Islet of Langerhans (tissue), 1 donor: ENCODE results near the gene STK10.
"Not testable (repeated sequence)": the region's sequence is repeated elsewhere in the genome, so short reads cannot be mapped to it uniquely, and the experiment has no call there.

Experiments used
- FAIRE-seq: peaks from one replicate; lab custom pipeline; 2011; peaks lifted over from hg19 to GRCh38; lab: Jason Lieb, UNC

Gene STK10

DNA sequence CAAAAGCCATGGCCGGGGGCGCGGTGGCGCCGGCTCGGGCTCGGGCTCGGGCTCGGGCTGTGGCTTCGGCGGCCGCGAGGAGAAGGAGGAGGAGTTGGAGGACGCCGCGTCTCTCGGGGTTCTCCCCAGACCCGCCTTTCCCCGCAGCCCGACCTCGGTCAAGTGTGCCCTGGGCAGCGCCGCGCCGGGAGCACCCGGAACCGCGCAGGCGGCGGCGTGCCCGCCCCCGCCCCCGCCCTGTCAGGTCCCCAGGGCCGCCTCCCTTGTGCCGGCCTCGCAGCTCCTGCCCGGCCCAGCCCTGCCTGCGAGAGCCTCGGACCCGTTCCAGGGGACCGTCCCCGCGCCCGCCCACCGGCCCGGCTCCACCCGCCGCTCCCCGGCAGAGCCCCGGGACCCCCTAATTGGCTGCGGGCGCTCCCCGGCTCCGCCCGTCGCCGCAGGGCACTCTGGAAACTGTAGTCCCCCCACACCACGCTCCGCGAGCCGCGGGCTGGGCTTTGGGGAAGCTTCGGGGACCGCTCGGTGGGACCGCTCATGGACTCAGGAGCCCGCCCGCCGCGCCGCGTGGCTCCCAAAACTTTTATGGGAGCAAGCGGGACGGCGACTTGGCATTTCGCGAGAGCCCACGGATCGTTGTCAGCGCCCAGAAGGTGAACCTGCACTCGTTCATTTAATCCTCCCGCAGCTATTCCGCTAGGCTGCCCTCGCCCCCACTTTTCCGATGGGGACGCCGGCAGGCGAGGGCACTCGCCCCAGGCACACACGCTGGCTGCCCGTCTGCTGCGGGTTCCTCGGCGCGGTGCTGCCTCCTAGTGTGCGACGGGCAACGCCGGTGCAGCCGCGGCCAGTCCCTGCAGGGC, at the start of gene STK10:
STK10 (minus strand) TSS at position 192 of the 860 bp plus-strand sequence; CDS start at position 10, 182 bp downstream.
- no peak for FAIRE-seq

DNA sequence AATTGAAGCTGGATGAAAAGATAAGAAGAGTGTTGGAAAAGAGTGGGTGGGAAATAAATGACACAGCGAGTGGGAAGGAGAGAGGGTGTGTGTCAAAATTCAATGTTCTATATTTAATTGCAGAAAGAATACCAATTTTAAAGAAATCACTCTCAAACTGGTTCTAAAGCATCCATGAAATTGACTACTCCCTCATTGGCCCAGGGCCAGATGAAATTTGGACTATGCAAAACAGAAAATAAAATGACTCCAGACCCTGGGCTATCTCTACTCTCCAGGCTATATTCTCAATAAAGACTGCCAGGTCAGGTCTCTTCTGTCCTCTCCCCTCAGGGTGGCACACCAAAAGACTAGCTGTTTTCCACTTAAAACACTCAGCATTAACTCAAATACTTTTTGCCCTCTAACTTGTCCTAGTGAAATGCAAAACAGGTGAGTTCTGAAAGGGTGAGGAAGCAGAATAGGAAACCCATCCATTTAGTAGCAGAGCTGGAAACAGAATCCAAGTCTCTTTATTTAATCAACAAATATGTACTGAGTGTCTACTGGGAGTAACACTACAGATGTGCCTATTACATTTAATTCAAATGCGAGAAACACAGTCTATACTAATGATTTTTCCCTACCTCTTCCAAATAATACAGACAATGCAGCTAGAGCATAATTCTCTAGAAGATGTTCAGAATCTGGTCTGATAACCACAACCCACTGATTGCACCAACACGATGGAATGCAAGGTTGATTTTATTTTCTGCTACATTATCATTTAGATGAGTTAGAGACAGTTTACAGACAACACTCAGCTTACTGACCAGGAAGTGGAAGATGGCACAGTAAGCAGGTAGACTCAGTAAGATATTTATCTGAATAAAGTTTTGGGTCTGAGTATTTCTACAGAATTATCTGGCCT, 48.1 kb upstream of the STK10 start:
- FAIRE-seq, result no peak

DNA sequence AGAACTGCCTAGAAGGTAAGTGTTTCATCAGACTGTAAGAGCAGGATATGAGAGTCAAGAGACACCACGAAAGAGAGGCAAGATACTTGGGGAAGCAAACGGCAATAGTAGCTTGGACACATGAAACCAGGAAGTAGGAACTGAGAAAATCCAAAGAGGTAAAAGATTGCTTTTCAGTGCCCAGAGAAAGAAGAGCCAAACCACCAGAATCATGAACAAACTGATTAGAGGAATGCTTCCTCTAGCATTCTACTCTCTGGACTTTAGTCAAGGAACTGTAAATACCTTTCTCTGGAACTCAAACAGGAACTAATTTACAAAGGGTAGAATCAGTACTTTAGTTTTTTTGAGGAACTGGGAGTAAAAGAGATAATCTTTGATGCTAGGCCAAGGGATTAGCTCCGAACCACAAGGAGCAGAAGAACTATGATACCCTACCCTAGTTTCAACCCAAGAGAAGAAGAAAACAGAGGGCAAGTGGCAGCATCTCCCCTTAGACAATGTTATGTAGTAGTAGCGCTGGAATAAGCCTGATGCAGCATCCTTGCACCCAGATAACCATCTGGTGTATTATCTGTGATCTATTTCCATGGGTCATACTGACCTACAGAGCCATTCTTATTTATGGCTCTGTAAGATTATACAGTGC, 47.2 kb upstream of the STK10 start:
- no peak for FAIRE-seq

DNA sequence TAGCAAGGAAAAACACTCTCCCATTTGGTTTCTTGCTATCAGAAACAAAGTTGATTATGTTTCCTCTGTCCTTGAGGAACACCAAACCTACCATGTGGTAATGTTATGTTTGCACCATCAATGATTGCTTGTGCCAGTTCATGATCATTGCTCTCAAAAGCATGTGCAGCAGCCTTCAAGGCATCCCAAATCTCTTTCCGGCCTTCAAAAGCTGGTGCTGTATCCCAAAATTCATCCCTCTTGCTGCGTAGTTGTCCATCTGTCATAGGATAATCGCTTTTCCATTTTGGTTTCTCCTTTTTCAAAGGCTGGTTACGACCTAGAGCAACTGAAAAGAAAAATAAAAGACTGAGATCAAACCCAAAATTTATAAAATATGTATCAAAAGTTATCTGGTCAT, 46.0 kb upstream of the STK10 start:
- no peak for FAIRE-seq

GRCh38 chr5:172229904-172230303, 41.9 kb upstream of the STK10 start:
- FAIRE-seq, result no peak

GRCh38 chr5:172224996-172225395, 37.0 kb upstream of the STK10 start:
- FAIRE-seq, result no peak

- no peak for FAIRE-seq
Observed at GRCh38 chr5:172223901-172224873, 36.2 kb upstream of the STK10 start.

- no peak for FAIRE-seq
Observed at GRCh38 chr5:172219296-172219695, 31.3 kb upstream of the STK10 start.

GRCh38 chr5:172216345-172216744, 28.3 kb upstream of the STK10 start:
- FAIRE-seq, result no peak

GRCh38 chr5:172213126-172213525, 25.1 kb upstream of the STK10 start:
- no peak for FAIRE-seq

- FAIRE-seq, result no peak
Observed at GRCh38 chr5:172211676-172212075, 23.7 kb upstream of the STK10 start.

DNA sequence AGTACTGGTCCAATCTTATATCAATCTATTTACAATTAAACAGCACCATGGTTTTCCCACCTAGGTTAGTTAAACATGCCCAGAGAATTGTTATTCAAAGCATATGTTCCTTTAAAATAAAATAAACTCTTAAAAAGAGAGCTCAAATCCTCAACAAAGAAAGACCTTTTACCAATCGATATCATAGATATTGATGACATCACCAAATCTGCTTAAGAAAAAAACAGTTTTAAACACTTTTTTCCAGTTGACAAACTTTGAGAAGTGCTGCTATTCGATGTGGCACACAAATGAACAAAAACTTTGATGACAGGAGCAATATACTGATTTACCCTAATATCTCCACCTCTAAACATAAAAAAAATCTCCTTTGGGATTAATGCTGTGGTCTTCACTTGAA, 21.7 kb upstream of the STK10 start:
- FAIRE-seq, result no peak

DNA sequence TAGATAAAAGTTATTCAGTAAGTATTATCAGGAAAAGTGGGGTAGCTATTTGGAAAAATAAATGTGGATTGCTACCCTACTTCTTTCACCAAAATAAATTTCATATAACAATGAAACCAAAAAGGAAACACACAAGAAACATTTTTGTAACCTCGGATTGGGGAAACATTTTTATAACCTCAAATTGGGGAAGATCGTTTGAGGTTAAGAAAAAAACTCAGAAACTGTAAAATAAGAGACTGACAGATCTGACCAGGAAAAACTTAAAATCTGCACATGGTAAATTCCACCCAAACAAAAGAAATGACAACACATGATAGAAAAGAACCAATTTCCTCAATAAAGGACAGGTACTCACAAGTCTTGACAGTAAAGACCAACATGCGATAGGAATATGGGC, 19.5 kb upstream of the STK10 start:
- FAIRE-seq, result no peak

DNA sequence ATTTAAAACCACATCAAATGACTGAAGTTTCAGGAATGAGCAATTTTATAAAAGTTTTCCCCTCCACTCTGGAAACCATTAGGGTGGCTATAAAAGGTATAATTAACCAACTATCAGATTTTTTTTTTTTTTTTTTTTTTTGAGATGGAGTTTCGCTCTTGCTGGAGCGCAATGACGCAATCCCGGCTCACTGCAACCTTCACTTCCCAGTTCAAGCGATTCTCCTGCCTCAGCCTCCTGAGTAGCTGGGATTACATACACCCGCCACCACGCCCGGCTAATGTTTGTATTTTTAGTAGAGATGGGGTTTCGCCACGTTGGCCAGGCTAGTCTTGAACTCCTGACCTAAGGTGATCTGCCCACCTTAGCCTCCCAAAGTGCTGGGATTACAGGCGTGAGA, 18.0 kb upstream of the STK10 start:
- not testable (repeated sequence) for FAIRE-seq

- FAIRE-seq, result no peak
Observed at GRCh38 chr5:172200476-172200875, 12.5 kb upstream of the STK10 start.

DNA sequence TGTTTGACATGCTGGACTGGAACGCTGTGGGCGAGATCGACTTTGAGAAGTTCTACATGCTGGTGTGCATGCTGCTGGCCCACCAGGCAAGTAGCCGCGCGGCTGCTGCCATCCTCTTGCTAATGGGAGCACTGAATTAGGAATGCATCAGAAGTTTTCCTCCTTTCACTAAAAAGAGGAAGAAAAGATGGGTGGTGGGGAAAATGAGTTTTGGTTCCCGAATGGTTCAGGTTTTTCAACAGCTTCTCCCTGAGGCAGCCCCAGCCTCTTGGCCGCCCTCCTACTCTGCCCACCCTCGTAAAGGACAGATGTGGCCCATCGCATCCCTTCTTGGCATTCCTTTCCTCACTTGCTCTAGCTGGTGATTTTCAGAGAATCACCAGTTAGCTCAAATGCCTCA, 11.4 kb upstream of the STK10 start:
- FAIRE-seq, result no peak

DNA sequence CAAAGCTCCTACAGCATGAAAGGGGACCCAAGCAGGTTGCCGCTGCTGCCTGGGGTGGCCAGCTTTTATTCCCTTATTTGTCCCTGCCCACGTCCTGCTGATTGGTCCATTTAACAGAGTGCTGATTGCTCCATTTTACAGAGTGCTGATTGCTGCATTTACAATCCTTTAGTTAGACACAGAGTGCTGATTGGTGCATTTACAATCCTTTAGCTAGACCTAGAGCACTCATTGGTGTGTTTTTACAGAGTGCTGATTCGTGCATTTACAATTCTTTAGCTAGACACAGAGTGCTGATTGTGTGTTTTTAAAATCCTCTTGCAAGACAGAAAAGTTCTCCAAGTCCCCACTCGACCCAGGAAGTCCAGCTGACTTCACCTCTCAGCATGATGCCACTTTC, 9.8 kb upstream of the STK10 start:
- not testable (repeated sequence) for FAIRE-seq

GRCh38 chr5:172194985-172195774, 7.2 kb upstream of the STK10 start:
- no peak for FAIRE-seq

DNA sequence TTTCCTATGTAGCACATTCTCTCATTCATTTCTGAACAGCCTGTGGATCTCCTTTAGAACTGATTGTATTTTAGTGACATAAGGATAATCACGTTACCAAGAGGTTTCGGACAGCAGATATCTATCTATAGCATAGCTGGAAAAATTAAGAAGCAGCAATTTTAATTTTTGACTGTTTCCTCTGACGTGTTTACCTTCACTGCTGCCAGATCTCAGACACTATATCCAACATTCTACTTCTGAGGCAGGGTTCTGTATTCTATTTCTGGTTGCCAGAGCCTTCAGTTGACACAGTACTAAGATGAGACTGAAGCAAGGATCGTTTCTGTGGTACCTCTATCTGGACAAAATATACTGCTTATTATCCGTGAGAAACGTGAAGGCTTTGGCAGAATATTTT, 5.8 kb upstream of the STK10 start, which contains the start of gene EFCAB9:
EFCAB9 (plus strand) TSS at position 301 of the 400 bp plus-strand sequence; CDS start at position 302, 1 bp downstream.
- no peak for FAIRE-seq

GRCh38 chr5:172189693-172190296, 1.8 kb upstream of the STK10 start:
- no peak for FAIRE-seq
